Neural cell (in vitro differentiated cells): ENCODE data around the gene RIOK2.

Experiments
- EZH2 ChIP-seq: fragments of 200-600, 300-800 bp; shearing (Covaris generic), sonication (generic); IDR thresholded peaks from 2 replicates; pipeline ENCODE4 v1.6.1; 2014; ENCODE audit warnings: antibody characterized with exemption, low read length, borderline replicate concordance, mild to moderate bottlenecking; ENCODE audit not compliant: insufficient read depth, poor library complexity, severe bottlenecking
- MXI1 ChIP-seq: fragments of 450-650 bp; conservative IDR thresholded peaks from 2 replicates; pipeline ENCODE4 v1.6.1; 2014; ENCODE audit warnings: antibody characterized with exemption, mild to moderate bottlenecking; ENCODE audit not compliant: poor library complexity, severe bottlenecking
- POLR2AphosphoS5 ChIP-seq: IDR thresholded peaks from 2 replicates; pipeline ENCODE4 v1.6.1; 2012
- RAD21 ChIP-seq: fragments of 450-650 bp; conservative IDR thresholded peaks from 2 replicates; pipeline ENCODE4 v1.6.1; 2014; ENCODE audit warnings: antibody characterized with exemption, mild to moderate bottlenecking, moderate library complexity
- TAF1 ChIP-seq: IDR thresholded peaks from 2 replicates; pipeline ENCODE4 v1.6.1; 2012; ENCODE audit warnings: low read depth
- TF ChIP-seq, protein P1 (sequence below): IDR thresholded peaks from 2 replicates; pipeline ENCODE4 v1.6.1; 2012; ENCODE audit warnings: borderline replicate concordance
- TF ChIP-seq, protein P2 (sequence below): fragments of 450-650 bp; IDR thresholded peaks from 2 replicates; pipeline ENCODE4 v1.5.1; 2014; ENCODE audit warnings: antibody characterized with exemption, mild to moderate bottlenecking, moderate library complexity; ENCODE audit not compliant: poor library complexity, severe bottlenecking

GRCh38 chr5:97209343-97209742, 26.3 kb upstream of the RIOK2 start:
- TF ChIP-seq, protein P1, sequence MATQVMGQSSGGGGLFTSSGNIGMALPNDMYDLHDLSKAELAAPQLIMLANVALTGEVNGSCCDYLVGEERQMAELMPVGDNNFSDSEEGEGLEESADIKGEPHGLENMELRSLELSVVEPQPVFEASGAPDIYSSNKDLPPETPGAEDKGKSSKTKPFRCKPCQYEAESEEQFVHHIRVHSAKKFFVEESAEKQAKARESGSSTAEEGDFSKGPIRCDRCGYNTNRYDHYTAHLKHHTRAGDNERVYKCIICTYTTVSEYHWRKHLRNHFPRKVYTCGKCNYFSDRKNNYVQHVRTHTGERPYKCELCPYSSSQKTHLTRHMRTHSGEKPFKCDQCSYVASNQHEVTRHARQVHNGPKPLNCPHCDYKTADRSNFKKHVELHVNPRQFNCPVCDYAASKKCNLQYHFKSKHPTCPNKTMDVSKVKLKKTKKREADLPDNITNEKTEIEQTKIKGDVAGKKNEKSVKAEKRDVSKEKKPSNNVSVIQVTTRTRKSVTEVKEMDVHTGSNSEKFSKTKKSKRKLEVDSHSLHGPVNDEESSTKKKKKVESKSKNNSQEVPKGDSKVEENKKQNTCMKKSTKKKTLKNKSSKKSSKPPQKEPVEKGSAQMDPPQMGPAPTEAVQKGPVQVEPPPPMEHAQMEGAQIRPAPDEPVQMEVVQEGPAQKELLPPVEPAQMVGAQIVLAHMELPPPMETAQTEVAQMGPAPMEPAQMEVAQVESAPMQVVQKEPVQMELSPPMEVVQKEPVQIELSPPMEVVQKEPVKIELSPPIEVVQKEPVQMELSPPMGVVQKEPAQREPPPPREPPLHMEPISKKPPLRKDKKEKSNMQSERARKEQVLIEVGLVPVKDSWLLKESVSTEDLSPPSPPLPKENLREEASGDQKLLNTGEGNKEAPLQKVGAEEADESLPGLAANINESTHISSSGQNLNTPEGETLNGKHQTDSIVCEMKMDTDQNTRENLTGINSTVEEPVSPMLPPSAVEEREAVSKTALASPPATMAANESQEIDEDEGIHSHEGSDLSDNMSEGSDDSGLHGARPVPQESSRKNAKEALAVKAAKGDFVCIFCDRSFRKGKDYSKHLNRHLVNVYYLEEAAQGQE, result no peak
- TF ChIP-seq, protein P2, sequence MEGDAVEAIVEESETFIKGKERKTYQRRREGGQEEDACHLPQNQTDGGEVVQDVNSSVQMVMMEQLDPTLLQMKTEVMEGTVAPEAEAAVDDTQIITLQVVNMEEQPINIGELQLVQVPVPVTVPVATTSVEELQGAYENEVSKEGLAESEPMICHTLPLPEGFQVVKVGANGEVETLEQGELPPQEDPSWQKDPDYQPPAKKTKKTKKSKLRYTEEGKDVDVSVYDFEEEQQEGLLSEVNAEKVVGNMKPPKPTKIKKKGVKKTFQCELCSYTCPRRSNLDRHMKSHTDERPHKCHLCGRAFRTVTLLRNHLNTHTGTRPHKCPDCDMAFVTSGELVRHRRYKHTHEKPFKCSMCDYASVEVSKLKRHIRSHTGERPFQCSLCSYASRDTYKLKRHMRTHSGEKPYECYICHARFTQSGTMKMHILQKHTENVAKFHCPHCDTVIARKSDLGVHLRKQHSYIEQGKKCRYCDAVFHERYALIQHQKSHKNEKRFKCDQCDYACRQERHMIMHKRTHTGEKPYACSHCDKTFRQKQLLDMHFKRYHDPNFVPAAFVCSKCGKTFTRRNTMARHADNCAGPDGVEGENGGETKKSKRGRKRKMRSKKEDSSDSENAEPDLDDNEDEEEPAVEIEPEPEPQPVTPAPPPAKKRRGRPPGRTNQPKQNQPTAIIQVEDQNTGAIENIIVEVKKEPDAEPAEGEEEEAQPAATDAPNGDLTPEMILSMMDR, result no peak
- TF ChIP-seq EZH2, result no peak
- TF ChIP-seq MXI1, result no peak
- TF ChIP-seq POLR2AphosphoS5, result no peak
- TF ChIP-seq RAD21, result no peak
- no peak for TF ChIP-seq TAF1
